DND-41 (cell line): ENCODE results near the gene ARPC4.

Source experiments
- EZH2 ChIP-seq: IDR thresholded peaks from 3 replicates; pipeline ENCODE4 v1.6.1; 2012; ENCODE audit warnings: borderline replicate concordance, low read depth, mild to moderate bottlenecking, moderate library complexity, low read length, inconsistent platforms; ENCODE audit not compliant: severe bottlenecking
- TF ChIP-seq, protein P1 (sequence below): IDR thresholded peaks from 2 replicates; pipeline ENCODE4 v1.5.1; 2012; ENCODE audit warnings: borderline replicate concordance, low read length, moderate library complexity, mild to moderate bottlenecking; ENCODE audit not compliant: poor library complexity, severe bottlenecking; ENCODE audit errors: extremely low read depth

DNA sequence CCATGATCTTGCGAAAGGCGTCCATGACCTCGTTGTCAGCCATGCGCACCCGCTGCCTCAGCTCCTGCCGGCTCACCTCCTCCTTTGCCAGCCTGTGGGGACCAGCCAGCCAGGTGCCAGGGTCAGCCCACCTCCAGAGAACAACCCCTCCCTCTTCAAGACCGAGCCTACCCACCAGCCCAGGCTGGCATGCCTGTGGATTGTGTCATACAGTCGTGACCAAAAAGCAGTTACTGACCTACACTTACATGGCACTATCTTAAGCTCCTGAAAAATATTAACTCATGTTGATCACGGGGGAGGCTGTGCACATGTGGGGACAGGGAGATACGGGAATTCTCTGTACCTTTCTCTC, 12.4 kb upstream of the ARPC4 start:
- TF ChIP-seq, protein P1, sequence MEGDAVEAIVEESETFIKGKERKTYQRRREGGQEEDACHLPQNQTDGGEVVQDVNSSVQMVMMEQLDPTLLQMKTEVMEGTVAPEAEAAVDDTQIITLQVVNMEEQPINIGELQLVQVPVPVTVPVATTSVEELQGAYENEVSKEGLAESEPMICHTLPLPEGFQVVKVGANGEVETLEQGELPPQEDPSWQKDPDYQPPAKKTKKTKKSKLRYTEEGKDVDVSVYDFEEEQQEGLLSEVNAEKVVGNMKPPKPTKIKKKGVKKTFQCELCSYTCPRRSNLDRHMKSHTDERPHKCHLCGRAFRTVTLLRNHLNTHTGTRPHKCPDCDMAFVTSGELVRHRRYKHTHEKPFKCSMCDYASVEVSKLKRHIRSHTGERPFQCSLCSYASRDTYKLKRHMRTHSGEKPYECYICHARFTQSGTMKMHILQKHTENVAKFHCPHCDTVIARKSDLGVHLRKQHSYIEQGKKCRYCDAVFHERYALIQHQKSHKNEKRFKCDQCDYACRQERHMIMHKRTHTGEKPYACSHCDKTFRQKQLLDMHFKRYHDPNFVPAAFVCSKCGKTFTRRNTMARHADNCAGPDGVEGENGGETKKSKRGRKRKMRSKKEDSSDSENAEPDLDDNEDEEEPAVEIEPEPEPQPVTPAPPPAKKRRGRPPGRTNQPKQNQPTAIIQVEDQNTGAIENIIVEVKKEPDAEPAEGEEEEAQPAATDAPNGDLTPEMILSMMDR, result no peak
- no peak for TF ChIP-seq EZH2
